Measurements from ENCODE around the gene CYP4V2.

GRCh38 chr4:186204103-186204559 is 12.8 kb downstream of the CYP4V2 start:
- no peak for TF ChIP-seq CTCF (IDR thresholded peaks at IDR 0.05)
- TF ChIP-seq EZH2 (IDR thresholded peaks at IDR 0.05; ENCODE audit: borderline replicate concordance, insufficient read depth, low read depth, low read length, poor library complexity, severe bottlenecking) = no peak

All from B cell (primary cell).